A549 (cell line): ENCODE results near the gene IPO13. TPM values are rescaled to one million over a fixed set of nuclear protein-coding genes. Genes with fewer than 3 reads are reported as not detected.

ENCODE experiments used
- ATAC-seq, 2 experiments: fragments of 200-7000 bp in 1 of 2; fragments of >200 bp in 1 of 2; cut with Nextera tagmentation in 1 of 2; cut with Tn5 transposase in 1 of 2; 3 replicates each; pipeline versions ENCODE4 v1.8.0 to v1.9.1; 2018 to 2020; ENCODE audit warnings: mild to moderate bottlenecking in 1 of 2, moderate library complexity in 1 of 2
- CTCF ChIA-PET: fragments of 300-600 bp; sonication (Branson Sonifier 250); formaldehyde crosslinking; extraction: SDS; loops from one replicate; lab custom pipeline; 2021; ENCODE audit warnings: antibody characterized with exemption, inconsistent platforms; lab: Yijun Ruan, JAX
- POLR2A ChIA-PET: fragments of 350-600 bp; formaldehyde crosslinking; extraction: SDS; loops from one replicate; lab custom pipeline; 2021; ENCODE audit warnings: antibody characterized with exemption, inconsistent platforms; lab: Yijun Ruan, JAX
- DNase-seq, 2 experiments: peaks; one replicate each; pipeline versions ENCODE4 v3.0.0 to v3.0.0-alpha.2; 2011 to 2016; ENCODE audit warnings: low read depth in 1 of 2, low spot score in 1 of 2
- FAIRE-seq: peaks from 2 replicates; lab custom pipeline; 2011; peaks lifted over from hg19 to GRCh38; lab: Jason Lieb, UNC
- H3K27ac ChIP-seq, 2 experiments: fragments of >200 bp; sonication (Bioruptor Twin); formaldehyde crosslinking; 3 replicates each; pipeline ENCODE4 v1.5.1; 2016 to 2017
- H3K4me1 ChIP-seq: fragments of >200 bp; sonication (Bioruptor Twin); formaldehyde crosslinking; 3 replicates; pipeline ENCODE4 v1.6.1; 2016
- H3K4me2 ChIP-seq: fragments of >200 bp; sonication (Bioruptor Twin); formaldehyde crosslinking; 3 replicates; pipeline ENCODE4 v1.6.1; 2016
- H3K4me3 ChIP-seq: fragments of >200 bp; sonication (Bioruptor Twin); formaldehyde crosslinking; 3 replicates; pipeline ENCODE4 v1.5.1; 2016
- H3K9me3 ChIP-seq: fragments of >200 bp; sonication (Bioruptor Twin); formaldehyde crosslinking; 3 replicates; pipeline ENCODE4 v1.6.1; 2016
- CEBPB ChIP-seq, 2 experiments: fragments of >200 bp in 1 of 2; sonication (Bioruptor Twin) in 1 of 2; formaldehyde crosslinking in 1 of 2; IDR thresholded peaks; 2 replicates each; pipeline ENCODE4 v1.6.1; 2012 to 2016
- EHF ChIP-seq: fragments of 250-450 bp; sonication (Bioruptor Pico); IDR thresholded peaks from 2 replicates; pipeline ENCODE4 v1.5.0; 2020; ENCODE audit warnings: mild to moderate bottlenecking
- EHMT2 ChIP-seq: fragments of 200-600 bp; sonication (generic); IDR thresholded peaks from 2 replicates; pipeline ENCODE4 v1.6.1; 2016; ENCODE audit warnings: antibody characterized with exemption, low read depth, mild to moderate bottlenecking, moderate library complexity
- EP300 ChIP-seq, 2 experiments: fragments of >200 bp; sonication (Bioruptor Twin); formaldehyde crosslinking; IDR thresholded peaks; 2 replicates in 1 of 2; 3 replicates in 1 of 2; pipeline ENCODE4 v1.6.1; 2016 to 2017
- ESRRA ChIP-seq: fragments of 150-350 bp; IDR thresholded peaks from 2 replicates; pipeline ENCODE4 v1.6.1; 2014; ENCODE audit warnings: mild to moderate bottlenecking, low read length, borderline replicate concordance
- FOXS1 ChIP-seq: fragments of 250-450 bp; sonication (Bioruptor Pico); IDR thresholded peaks from 2 replicates; pipeline ENCODE4 v1.5.0; 2020; ENCODE audit warnings: mild to moderate bottlenecking, moderate library complexity
- HDAC2 ChIP-seq: fragments of 200-600 bp; sonication (generic); IDR thresholded peaks from 2 replicates; pipeline ENCODE4 v1.6.1; 2016
- HOXB13 ChIP-seq: fragments of 250-450 bp; sonication (Bioruptor Pico); IDR thresholded peaks from 2 replicates; pipeline ENCODE4 v1.5.0; 2020; ENCODE audit warnings: low read depth, mild to moderate bottlenecking, moderate library complexity
- HOXB5 ChIP-seq: fragments of 250-450 bp; sonication (Bioruptor Pico); IDR thresholded peaks from 2 replicates; pipeline ENCODE4 v1.5.0; 2020; ENCODE audit warnings: mild to moderate bottlenecking, moderate library complexity
- JUN ChIP-seq, 2 experiments: fragments of >200 bp; sonication (Bioruptor Twin); formaldehyde crosslinking; IDR thresholded peaks; 2 replicates in 1 of 2; 3 replicates in 1 of 2; pipeline ENCODE4 v1.6.1; 2016 to 2017
- JUNB ChIP-seq: fragments of >200 bp; sonication (Bioruptor Twin); formaldehyde crosslinking; IDR thresholded peaks from 2 replicates; pipeline ENCODE4 v1.6.1; 2016
- KDM1A ChIP-seq: fragments of 200-600 bp; sonication (generic); IDR thresholded peaks from 2 replicates; pipeline ENCODE4 v1.6.1; 2016; ENCODE audit warnings: low read depth, mild to moderate bottlenecking
- KDM5A ChIP-seq: fragments of 200-600 bp; sonication (generic); IDR thresholded peaks from 2 replicates; pipeline ENCODE4 v1.6.1; 2016; ENCODE audit warnings: antibody characterized with exemption, mild to moderate bottlenecking
- MAZ ChIP-seq: fragments of 150-350 bp; IDR thresholded peaks from 2 replicates; pipeline ENCODE4 v1.6.1; 2014; ENCODE audit warnings: antibody characterized with exemption, low read depth, low read length, borderline replicate concordance
- MYC ChIP-seq: IDR thresholded peaks from 2 replicates; pipeline ENCODE4 v1.6.1; 2012; ENCODE audit warnings: mild to moderate bottlenecking, inconsistent platforms, low read length, improper control_type of control experiment, borderline replicate concordance
- NPAS2 ChIP-seq: fragments of 250-450 bp; sonication (Bioruptor Pico); IDR thresholded peaks from 2 replicates; pipeline ENCODE4 v1.8.0; 2022; ENCODE audit warnings: mild to moderate bottlenecking, moderate library complexity, borderline replicate concordance
- NR3C1 ChIP-seq: fragments of >200 bp; sonication (Bioruptor Twin); formaldehyde crosslinking; IDR thresholded peaks from 3 replicates; pipeline ENCODE4 v1.6.1; 2017
- PHF8 ChIP-seq: fragments of 200-600 bp; sonication (generic); IDR thresholded peaks from 2 replicates; pipeline ENCODE4 v1.6.1; 2016; ENCODE audit warnings: low read depth, mild to moderate bottlenecking, antibody characterized with exemption, moderate library complexity, borderline replicate concordance
- POLR2A ChIP-seq: IDR thresholded peaks from 2 replicates; pipeline ENCODE4 v1.6.1; 2012; ENCODE audit warnings: mild to moderate bottlenecking, low read length
- RARB ChIP-seq: fragments of 250-450 bp; sonication (Bioruptor Pico); IDR thresholded peaks from 2 replicates; pipeline ENCODE4 v1.8.0; 2021; ENCODE audit warnings: mild to moderate bottlenecking, moderate library complexity
- RFX5 ChIP-seq: fragments of 450-650 bp; IDR thresholded peaks from 2 replicates; pipeline ENCODE4 v1.7.1; 2014; ENCODE audit warnings: antibody characterized with exemption, mild to moderate bottlenecking, moderate library complexity
- RNF2 ChIP-seq: fragments of 200-600 bp; sonication (generic); IDR thresholded peaks from 2 replicates; pipeline ENCODE4 v1.6.1; 2016; ENCODE audit warnings: low read depth, mild to moderate bottlenecking, antibody characterized with exemption, moderate library complexity, borderline replicate concordance
- SMC3 ChIP-seq: fragments of >200 bp; sonication (Bioruptor Twin); formaldehyde crosslinking; IDR thresholded peaks from 3 replicates; pipeline ENCODE4 v1.6.1; 2018; ENCODE audit warnings: inconsistent platforms
- TFCP2L1 ChIP-seq: fragments of 250-450 bp; sonication (Bioruptor Pico); IDR thresholded peaks from 2 replicates; pipeline ENCODE4 v1.5.0; 2021; ENCODE audit warnings: mild to moderate bottlenecking
- TP53 ChIP-seq: fragments of 250-450 bp; sonication (Bioruptor Pico); IDR thresholded peaks from 2 replicates; pipeline ENCODE4 v1.5.0; 2021; ENCODE audit warnings: mild to moderate bottlenecking, moderate library complexity
- ZFP36 ChIP-seq: fragments of 450-650 bp; IDR thresholded peaks from 2 replicates; pipeline ENCODE4 v1.6.1; 2014; ENCODE audit warnings: borderline replicate concordance; ENCODE audit not compliant: partially characterized antibody
- ZSCAN20 ChIP-seq: fragments of 250-450 bp; sonication (Bioruptor Pico); IDR thresholded peaks from 2 replicates; pipeline ENCODE4 v1.8.0; 2022; ENCODE audit warnings: mild to moderate bottlenecking, moderate library complexity
- WGBS: methylation state at CpG from one replicate; pipeline ENCODE4 v1.1.6; 2017; ENCODE audit errors: missing lambda C conversion rate; 5-methylcytosine and 5-hydroxymethylcytosine counted together
- polyA plus RNA-seq, 4 experiments: library from polyadenylated mRNA; depleted of rRNA in 3 of 4; stranded (reverse); fragments of >200 nt; fragmentation: RNase III in 1 of 4; extraction: RNeasy Plus Mini Kit Qiagen cat#74134 plus additional on column Dnase treatment in 1 of 4; gene quantifications; 2 replicates in 3 of 4; 3 replicates in 1 of 4; pipeline ENCODE4 v1.2.3, GENCODE V29; 2011 to 2017
- TF ChIP-seq, protein P1 (sequence below): IDR thresholded peaks from 2 replicates; pipeline ENCODE4 v1.6.1; 2012
- TF ChIP-seq, protein P2 (sequence below): fragments of 450-650 bp; IDR thresholded peaks from 2 replicates; pipeline ENCODE4 v1.6.1; 2014; ENCODE audit warnings: antibody characterized with exemption
- TF ChIP-seq, protein P3 (sequence below): fragments of >200 bp; sonication (Bioruptor Twin); formaldehyde crosslinking; IDR thresholded peaks from 3 replicates; pipeline ENCODE4 v1.6.1; 2016
- TF ChIP-seq, protein P4 (sequence below): IDR thresholded peaks from 2 replicates; pipeline ENCODE4 v1.6.1; 2012
- TF ChIP-seq, protein P5 (sequence below): fragments of >200 bp; sonication (Bioruptor Twin); formaldehyde crosslinking; IDR thresholded peaks from 3 replicates; pipeline ENCODE4 v1.5.1; 2016

The IPO13 gene
- polyA plus RNA-seq, 2 of the 4 experiments (the other 2 are of a cell fraction) = 8.1 to 15.8 TPM

DNA sequence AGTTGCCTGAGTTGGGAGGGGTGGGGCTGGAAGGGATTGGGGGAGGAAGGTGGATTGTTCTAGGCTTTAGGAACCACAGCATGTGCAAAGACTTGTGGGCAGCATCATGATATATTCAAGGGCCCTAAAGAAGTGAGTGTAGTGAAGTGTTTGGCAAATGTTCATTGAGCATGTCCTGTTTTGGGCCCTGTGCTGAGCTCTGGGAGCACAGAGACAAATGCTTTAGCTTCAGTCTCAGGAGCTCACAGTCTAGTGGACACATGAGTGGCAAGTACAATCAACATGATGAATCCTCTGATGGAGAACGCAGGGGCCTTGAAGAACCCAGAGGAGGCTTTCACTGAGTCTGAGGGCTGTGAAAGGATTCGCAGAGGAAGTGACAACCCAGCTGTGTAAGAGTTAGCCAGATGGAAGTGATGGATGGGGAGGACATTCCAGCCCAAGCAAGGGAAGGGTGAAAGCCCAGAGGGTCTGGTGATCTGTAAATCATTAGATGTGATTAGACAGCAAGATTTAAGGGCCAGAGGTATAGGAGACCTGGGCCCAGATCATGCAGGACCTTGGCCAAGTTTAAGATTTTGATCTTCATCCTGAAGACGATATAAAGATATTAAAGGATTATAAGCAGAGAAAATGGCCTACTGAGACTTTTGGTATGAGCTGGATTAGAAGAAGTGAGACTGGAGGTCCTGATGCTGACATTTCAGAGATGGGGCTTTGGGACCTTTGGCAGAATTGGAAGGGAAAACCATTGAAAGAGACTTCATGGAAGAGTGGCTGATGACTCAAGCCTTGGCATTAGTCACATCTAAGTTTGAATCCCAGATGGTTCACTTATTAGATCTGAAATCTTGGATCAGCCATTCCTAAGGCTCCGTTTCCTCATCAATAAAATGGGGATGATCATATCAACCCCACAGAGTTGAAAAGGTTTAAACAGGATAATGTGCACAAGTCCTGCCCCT is 4.6 kb downstream of the IPO13 start:
- 96% methylated on average over 4 of the region's 4 CpGs for WGBS
- DNase-seq = no peak
- POLR2A ChIA-PET = no interaction called here

DNA sequence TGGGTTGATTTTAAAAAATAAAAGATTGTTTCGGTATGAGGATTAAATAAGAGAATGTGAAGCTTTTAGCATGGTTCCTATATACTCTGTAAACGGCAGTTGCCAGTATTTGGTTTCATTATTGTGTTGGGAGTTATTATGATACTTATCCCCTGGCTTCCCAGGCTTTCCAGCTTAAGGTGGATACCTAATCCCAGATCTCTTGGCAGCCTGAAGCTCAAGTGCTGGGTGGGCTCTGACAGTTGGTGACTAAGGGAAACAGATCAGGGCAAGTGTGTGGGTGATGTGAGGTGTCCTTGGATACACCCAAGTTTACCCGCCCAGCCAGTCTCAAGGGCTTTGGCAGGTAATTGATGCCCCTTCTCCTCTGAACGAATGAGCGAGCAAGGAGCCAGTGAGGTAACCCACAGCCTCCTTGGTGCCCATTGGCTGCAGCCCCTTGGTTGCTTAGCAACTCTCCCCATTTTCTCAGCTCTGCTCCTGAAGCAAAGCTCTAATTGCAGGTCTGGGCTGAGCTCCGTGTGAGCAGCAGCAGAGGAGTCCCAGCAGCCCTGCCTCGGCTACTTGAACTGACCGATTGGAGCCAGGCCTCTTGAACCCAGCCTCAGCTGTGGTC is 6.1 kb downstream of the IPO13 start:
- Histone ChIP-seq H3K4me3 (no peak overlapping the region), H3K4me1 (peaks cover 6% of the 10 kb centered on the region; the same call in 1 of the 3 replicates), H3K9me3 (no peaks in the 10 kb centered on the region), H3K4me2 (no peak overlapping the region), H3K27ac (no peak overlapping the region)
- no peak for DNase-seq
- no peak for ATAC-seq
- WGBS = 90% methylated on average over 8 of the region's 8 CpGs
- no peak for FAIRE-seq
- ChIA-PET POLR2A (no interaction called here), CTCF (interaction anchor here (0.8 to 1.6 kb wide), 3 partner anchors 18 to 190 kb away, joined by 3 to 6 read pairs (median 6); no protein-coding TSS in a partner anchor)
- TF ChIP-seq SMC3 (no peak), RNF2 (no peak), MYC (no peak), HDAC2 (no peak), JUNB (no peak), EP300 (IDR thresholded peaks at IDR 0.05) (no peak), PHF8 (no peak), EHF (CRISPR knock-in tag) (no peak), RFX5 (no peak), FOXS1 (CRISPR knock-in tag) (no peak), JUN (IDR thresholded peaks at IDR 0.05) (no peak), ZSCAN20 (no peak), CEBPB (IDR thresholded peaks at IDR 0.05) (no peak), NPAS2 (no peak), HOXB5 (no peak), POLR2A (no peak)
- TF ChIP-seq, protein P1, sequence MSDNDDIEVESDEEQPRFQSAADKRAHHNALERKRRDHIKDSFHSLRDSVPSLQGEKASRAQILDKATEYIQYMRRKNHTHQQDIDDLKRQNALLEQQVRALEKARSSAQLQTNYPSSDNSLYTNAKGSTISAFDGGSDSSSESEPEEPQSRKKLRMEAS = no peak
- TF ChIP-seq, protein P2, sequence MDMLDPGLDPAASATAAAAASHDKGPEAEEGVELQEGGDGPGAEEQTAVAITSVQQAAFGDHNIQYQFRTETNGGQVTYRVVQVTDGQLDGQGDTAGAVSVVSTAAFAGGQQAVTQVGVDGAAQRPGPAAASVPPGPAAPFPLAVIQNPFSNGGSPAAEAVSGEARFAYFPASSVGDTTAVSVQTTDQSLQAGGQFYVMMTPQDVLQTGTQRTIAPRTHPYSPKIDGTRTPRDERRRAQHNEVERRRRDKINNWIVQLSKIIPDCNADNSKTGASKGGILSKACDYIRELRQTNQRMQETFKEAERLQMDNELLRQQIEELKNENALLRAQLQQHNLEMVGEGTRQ = no peak

More for the DNA sequence above, 4.6 kb downstream of the IPO13 start:
- Histone ChIP-seq H3K27ac (no peak overlapping the region), H3K4me1 (peaks cover 11% of the 10 kb centered on the region; the same call in 1 of the 3 replicates), H3K4me3 (no peak overlapping the region), H3K4me2 (no peak overlapping the region), H3K9me3 (no peaks in the 10 kb centered on the region)
- FAIRE-seq = no peak
- no peak for ATAC-seq
- TF ChIP-seq NR3C1 (no peak), HOXB13 (CRISPR knock-in tag) (no peak), ESRRA (no peak), EHMT2 (no peak), TP53 (no peak), MAZ (no peak), KDM1A (no peak), TFCP2L1 (CRISPR knock-in tag) (no peak), ZFP36 (no peak), RNF2 (no peak), RARB (CRISPR knock-in tag) (no peak), KDM5A (no peak), SMC3 (no peak), FOXS1 (CRISPR knock-in tag) (no peak), CEBPB (IDR thresholded peaks at IDR 0.05) (no peak), ZSCAN20 (no peak)
- TF ChIP-seq, protein P1 = no peak
- TF ChIP-seq, protein P3, sequence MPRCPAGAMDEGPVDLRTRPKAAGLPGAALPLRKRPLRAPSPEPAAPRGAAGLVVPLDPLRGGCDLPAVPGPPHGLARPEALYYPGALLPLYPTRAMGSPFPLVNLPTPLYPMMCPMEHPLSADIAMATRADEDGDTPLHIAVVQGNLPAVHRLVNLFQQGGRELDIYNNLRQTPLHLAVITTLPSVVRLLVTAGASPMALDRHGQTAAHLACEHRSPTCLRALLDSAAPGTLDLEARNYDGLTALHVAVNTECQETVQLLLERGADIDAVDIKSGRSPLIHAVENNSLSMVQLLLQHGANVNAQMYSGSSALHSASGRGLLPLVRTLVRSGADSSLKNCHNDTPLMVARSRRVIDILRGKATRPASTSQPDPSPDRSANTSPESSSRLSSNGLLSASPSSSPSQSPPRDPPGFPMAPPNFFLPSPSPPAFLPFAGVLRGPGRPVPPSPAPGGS = no peak
- TF ChIP-seq, protein P4, sequence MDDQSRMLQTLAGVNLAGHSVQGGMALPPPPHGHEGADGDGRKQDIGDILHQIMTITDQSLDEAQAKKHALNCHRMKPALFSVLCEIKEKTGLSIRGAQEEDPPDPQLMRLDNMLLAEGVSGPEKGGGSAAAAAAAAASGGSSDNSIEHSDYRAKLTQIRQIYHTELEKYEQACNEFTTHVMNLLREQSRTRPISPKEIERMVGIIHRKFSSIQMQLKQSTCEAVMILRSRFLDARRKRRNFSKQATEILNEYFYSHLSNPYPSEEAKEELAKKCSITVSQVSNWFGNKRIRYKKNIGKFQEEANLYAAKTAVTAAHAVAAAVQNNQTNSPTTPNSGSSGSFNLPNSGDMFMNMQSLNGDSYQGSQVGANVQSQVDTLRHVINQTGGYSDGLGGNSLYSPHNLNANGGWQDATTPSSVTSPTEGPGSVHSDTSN = no peak
- TF ChIP-seq, protein P5, sequence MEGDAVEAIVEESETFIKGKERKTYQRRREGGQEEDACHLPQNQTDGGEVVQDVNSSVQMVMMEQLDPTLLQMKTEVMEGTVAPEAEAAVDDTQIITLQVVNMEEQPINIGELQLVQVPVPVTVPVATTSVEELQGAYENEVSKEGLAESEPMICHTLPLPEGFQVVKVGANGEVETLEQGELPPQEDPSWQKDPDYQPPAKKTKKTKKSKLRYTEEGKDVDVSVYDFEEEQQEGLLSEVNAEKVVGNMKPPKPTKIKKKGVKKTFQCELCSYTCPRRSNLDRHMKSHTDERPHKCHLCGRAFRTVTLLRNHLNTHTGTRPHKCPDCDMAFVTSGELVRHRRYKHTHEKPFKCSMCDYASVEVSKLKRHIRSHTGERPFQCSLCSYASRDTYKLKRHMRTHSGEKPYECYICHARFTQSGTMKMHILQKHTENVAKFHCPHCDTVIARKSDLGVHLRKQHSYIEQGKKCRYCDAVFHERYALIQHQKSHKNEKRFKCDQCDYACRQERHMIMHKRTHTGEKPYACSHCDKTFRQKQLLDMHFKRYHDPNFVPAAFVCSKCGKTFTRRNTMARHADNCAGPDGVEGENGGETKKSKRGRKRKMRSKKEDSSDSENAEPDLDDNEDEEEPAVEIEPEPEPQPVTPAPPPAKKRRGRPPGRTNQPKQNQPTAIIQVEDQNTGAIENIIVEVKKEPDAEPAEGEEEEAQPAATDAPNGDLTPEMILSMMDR = no peak
- CTCF ChIA-PET = interaction anchor here (1.5 to 2.2 kb wide), 2 partner anchors 16 to 188 kb away, joined by 7 read pairs; no protein-coding TSS in a partner anchor
